Progenitor cell of endocrine pancreas (in vitro differentiated cells): ENCODE results near the gene PRDM1. TPM values are rescaled to one million over a fixed set of nuclear protein-coding genes. Genes with fewer than 3 reads are reported as not detected.

ENCODE experiments used
- DNase-seq: peaks from one replicate; pipeline ENCODE4 v3.0.0; 2021; ENCODE audit warnings: low spot score; ENCODE audit not compliant: unreplicated experiment
- H3K27ac Mint-ChIP-seq: 2 replicates; pipeline ENCODE4 v1.8.0; 2021; ENCODE audit warnings: mild to moderate bottlenecking, moderate library complexity, mixed read lengths
- H3K27me3 Mint-ChIP-seq: 2 replicates; pipeline ENCODE4 v1.8.0; 2021; ENCODE audit warnings: mixed read lengths
- H3K36me3 Mint-ChIP-seq: 2 replicates; pipeline ENCODE4 v1.8.0; 2022; ENCODE audit warnings: mixed read lengths; ENCODE audit not compliant: insufficient read depth
- H3K4me1 Mint-ChIP-seq: 2 replicates; pipeline ENCODE4 v1.8.0; 2021; ENCODE audit warnings: low read depth, mixed read lengths
- H3K4me3 Mint-ChIP-seq: 2 replicates; pipeline ENCODE4 v1.8.0; 2021; ENCODE audit warnings: low read depth, mild to moderate bottlenecking, moderate library complexity, mixed read lengths
- H3K9me3 Mint-ChIP-seq: 2 replicates; pipeline ENCODE4 v1.8.0; 2021; ENCODE audit warnings: low read depth, mixed read lengths
- CTCF ChIP-seq: fragments of 200-600 bp; sonication (generic); IDR thresholded peaks from one replicate; pipeline ENCODE4 v1.5.0; 2021; ENCODE audit warnings: antibody characterized with exemption, mild to moderate bottlenecking; ENCODE audit not compliant: unreplicated experiment
- total RNA-seq: library from RNA; stranded (reverse); gene quantifications from 2 replicates; pipeline ENCODE4 v1.2.1, GENCODE V29; 2021

The PRDM1 gene
- total RNA-seq, 1 donor from 2014 or later: 4.3 TPM

GRCh38 chr6:106133040-106133439 is 46.9 kb downstream of the PRDM1 start:
- Mint-ChIP-seq H3K27me3 (peaks cover 8% of the 10 kb centered on the region), H3K9me3 (no peaks in the 10 kb centered on the region), H3K36me3 (no peaks in the 10 kb centered on the region), H3K4me1 (no peaks in the 10 kb centered on the region), H3K27ac (no peak overlapping the region), H3K4me3 (no peak overlapping the region)
- DNase-seq: no peak
- TF ChIP-seq CTCF: no peak

GRCh38 chr6:106134087-106134770 is 48.1 kb downstream of the PRDM1 start:
- H3K9me3 Mint-ChIP-seq: no peaks in the 10 kb centered on the region
- no peak for DNase-seq
- H3K27me3 Mint-ChIP-seq: peaks cover 8% of the 10 kb centered on the region
- H3K27ac Mint-ChIP-seq: peak overlapping the region; percentile 59
- no peak for TF ChIP-seq CTCF
- no peak overlapping the region for H3K4me3 Mint-ChIP-seq
- no peaks in the 10 kb centered on the region for H3K4me1 Mint-ChIP-seq
- H3K36me3 Mint-ChIP-seq: no peaks in the 10 kb centered on the region

DNA sequence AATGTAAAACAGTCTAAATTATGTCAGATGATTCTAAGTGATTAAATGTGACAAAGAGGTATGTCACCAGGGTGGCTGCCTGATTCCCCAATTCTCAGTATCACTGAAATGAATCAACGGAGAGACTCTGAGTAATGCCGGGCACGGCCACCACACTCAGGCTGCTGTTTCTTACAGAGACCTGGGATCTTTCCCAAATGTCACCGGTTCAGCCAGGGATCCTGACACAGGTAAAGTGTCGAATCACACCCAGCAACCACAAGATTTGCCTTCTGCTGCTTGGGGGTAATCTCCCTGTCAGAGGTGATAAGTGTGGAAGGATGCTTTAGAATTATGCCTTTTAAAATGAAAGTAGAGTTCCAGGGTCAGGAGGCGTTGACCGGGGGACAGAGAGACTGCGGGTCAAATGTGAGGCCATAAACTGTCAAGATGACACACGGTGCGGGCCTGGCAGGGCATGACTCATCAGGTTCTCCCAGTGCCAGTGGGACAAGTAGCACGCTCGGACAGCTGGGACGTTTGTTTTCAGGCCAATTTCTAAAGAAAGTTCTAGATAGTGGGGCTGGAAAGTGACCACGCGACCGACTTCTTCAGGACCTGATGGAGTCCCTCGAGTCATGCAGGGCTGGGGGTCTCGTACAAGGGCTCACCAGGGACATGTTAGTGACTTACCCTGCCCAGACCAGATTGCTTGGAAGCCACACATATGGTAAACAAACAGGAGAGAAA is 48.9 kb downstream of the PRDM1 start:
- H3K4me1 Mint-ChIP-seq: no peaks in the 10 kb centered on the region
- H3K36me3 Mint-ChIP-seq: no peaks in the 10 kb centered on the region
- DNase-seq: no peak
- H3K4me3 Mint-ChIP-seq: no peak overlapping the region
- H3K9me3 Mint-ChIP-seq: no peaks in the 10 kb centered on the region
- no peak overlapping the region for H3K27ac Mint-ChIP-seq
- H3K27me3 Mint-ChIP-seq: peaks cover 8% of the 10 kb centered on the region
- no peak for TF ChIP-seq CTCF

GRCh38 chr6:106135911-106136571 is 49.9 kb downstream of the PRDM1 start:
- Mint-ChIP-seq H3K4me3 (no peak overlapping the region), H3K27me3 (peaks cover 8% of the 10 kb centered on the region), H3K4me1 (no peaks in the 10 kb centered on the region), H3K9me3 (no peaks in the 10 kb centered on the region), H3K36me3 (no peaks in the 10 kb centered on the region), H3K27ac (no peak overlapping the region)
- DNase-seq: no peak
- no peak for TF ChIP-seq CTCF

GRCh38 chr6:106136845-106137244 is 50.7 kb downstream of the PRDM1 start:
- DNase-seq: no peak
- no peak overlapping the region for H3K4me3 Mint-ChIP-seq
- no peaks in the 10 kb centered on the region for H3K9me3 Mint-ChIP-seq
- peaks cover 8% of the 10 kb centered on the region for H3K27me3 Mint-ChIP-seq
- no peak overlapping the region for H3K27ac Mint-ChIP-seq
- no peaks in the 10 kb centered on the region for H3K36me3 Mint-ChIP-seq
- H3K4me1 Mint-ChIP-seq: no peaks in the 10 kb centered on the region
- TF ChIP-seq CTCF: no peak
